ENCODE results near the gene MBNL1.

The MBNL1 gene

GRCh38 chr3:152276681-152277080 is 8.0 kb downstream of the MBNL1 start:
- ATAC-seq = peak; percentile 33
- no peak for DNase-seq

- no peak for ATAC-seq
- DNase-seq = no peak
Observed at GRCh38 chr3:152277198-152277597, 8.5 kb downstream of the MBNL1 start.

GRCh38 chr3:152278756-152279427 is 10.2 kb downstream of the MBNL1 start:
- peak; percentile 68 for ATAC-seq

GRCh38 chr3:152279479-152279878 is 10.8 kb downstream of the MBNL1 start:
- ATAC-seq (no peak), DNase-seq (no peak)

More at GRCh38 chr3:152278756-152279427, 10.2 kb downstream of the MBNL1 start:
- no peak for DNase-seq

GRCh38 chr3:152280539-152280938 is 11.8 kb downstream of the MBNL1 start:
- no peak for DNase-seq
- no peak for ATAC-seq

- peak; percentile 20 for ATAC-seq
- DNase-seq = no peak
Observed at GRCh38 chr3:152281133-152281713, 12.5 kb downstream of the MBNL1 start.

- DNase-seq = no peak
- no peak for ATAC-seq
Observed at GRCh38 chr3:152282813-152283212, 14.1 kb downstream of the MBNL1 start.

- ATAC-seq = no peak
- no peak for DNase-seq
Observed at GRCh38 chr3:152283492-152284381, 15.0 kb downstream of the MBNL1 start.

- ATAC-seq (peak; percentile 79), DNase-seq (no peak)
Observed at GRCh38 chr3:152284906-152285305, 16.2 kb downstream of the MBNL1 start.

- no peak for DNase-seq
- ATAC-seq = no peak
Observed at GRCh38 chr3:152285509-152285908, 16.8 kb downstream of the MBNL1 start.

GRCh38 chr3:152287898-152288576 is 19.3 kb downstream of the MBNL1 start:
- DNase-seq (no peak), ATAC-seq (no peak)

- ATAC-seq (no peak), DNase-seq (no peak)
Observed at GRCh38 chr3:152288681-152289080, 20.0 kb downstream of the MBNL1 start.

GRCh38 chr3:152289708-152290107 is 21.0 kb downstream of the MBNL1 start:
- ATAC-seq = no peak
- DNase-seq = no peak

- no peak for ATAC-seq
Observed at GRCh38 chr3:152290374-152290773, 21.6 kb downstream of the MBNL1 start.

GRCh38 chr3:152291238-152291637 is 22.5 kb downstream of the MBNL1 start:
- DNase-seq = no peak
- ATAC-seq = no peak

More at GRCh38 chr3:152290374-152290773, 21.6 kb downstream of the MBNL1 start:
- DNase-seq = no peak

GRCh38 chr3:152291649-152292066 is 22.9 kb downstream of the MBNL1 start:
- peak; percentile 54 for ATAC-seq
- DNase-seq = no peak

GRCh38 chr3:152292366-152292765 is 23.6 kb downstream of the MBNL1 start:
- ATAC-seq (no peak), DNase-seq (no peak)

- ATAC-seq (no peak), DNase-seq (no peak)
Observed at GRCh38 chr3:152293347-152294006, 24.7 kb downstream of the MBNL1 start.

GRCh38 chr3:152295344-152295743 is 26.6 kb downstream of the MBNL1 start:
- DNase-seq = no peak
- no peak for ATAC-seq

GRCh38 chr3:152295806-152296205 is 27.1 kb downstream of the MBNL1 start:
- DNase-seq (no peak), ATAC-seq (no peak)

- DNase-seq (no peak), ATAC-seq (no peak)
Observed at GRCh38 chr3:152296382-152296781, 27.7 kb downstream of the MBNL1 start.

- DNase-seq (no peak), ATAC-seq (no peak)
Observed at GRCh38 chr3:152296971-152297370, 28.2 kb downstream of the MBNL1 start.
